Activated naive CD8-positive, alpha-beta T cell (primary cell): ENCODE data around the gene HDC.

Experiments
- H3K27ac Mint-ChIP-seq: one replicate; pipeline ENCODE4 v1.8.0; 2021; ENCODE audit warnings: mixed read lengths
- H3K27me3 Mint-ChIP-seq: one replicate; pipeline ENCODE4 v1.8.0; 2021; ENCODE audit warnings: mixed read lengths
- H3K36me3 Mint-ChIP-seq: one replicate; pipeline ENCODE4 v1.8.0; 2021; ENCODE audit warnings: mixed read lengths
- H3K4me1 Mint-ChIP-seq: one replicate; pipeline ENCODE4 v1.8.0; 2021; ENCODE audit warnings: low read depth, mixed read lengths
- H3K4me3 Mint-ChIP-seq: one replicate; pipeline ENCODE4 v1.8.0; 2021; ENCODE audit warnings: mild to moderate bottlenecking, mixed read lengths
- H3K9me3 Mint-ChIP-seq: one replicate; pipeline ENCODE4 v1.8.0; 2021; ENCODE audit warnings: low read depth, mixed read lengths

Gene HDC

GRCh38 chr15:50262533-50262932, 3.0 kb downstream of the HDC start:
- Mint-ChIP-seq H3K4me3 (peak overlapping the region; percentile 38), H3K36me3 (peaks cover 4% of the 10 kb centered on the region), H3K27me3 (no peaks in the 10 kb centered on the region), H3K4me1 (peaks cover 37% of the 10 kb centered on the region), H3K9me3 (no peaks in the 10 kb centered on the region), H3K27ac (peak overlapping the region; percentile 69)

- Mint-ChIP-seq H3K27me3 (no peaks in the 10 kb centered on the region), H3K36me3 (peaks cover 1% of the 10 kb centered on the region), H3K27ac (peak overlapping the region; percentile 69), H3K4me3 (no peak overlapping the region), H3K9me3 (no peaks in the 10 kb centered on the region), H3K4me1 (peaks cover 38% of the 10 kb centered on the region)
These were observed 3.5 kb downstream of the HDC start for GRCh38 chr15:50261981-50262380.

GRCh38 chr15:50260969-50261496, 4.5 kb downstream of the HDC start:
- peak overlapping the region; percentile 59 for H3K27ac Mint-ChIP-seq
- no peaks in the 10 kb centered on the region for H3K36me3 Mint-ChIP-seq
- no peaks in the 10 kb centered on the region for H3K9me3 Mint-ChIP-seq
- no peaks in the 10 kb centered on the region for H3K27me3 Mint-ChIP-seq
- peaks cover 38% of the 10 kb centered on the region for H3K4me1 Mint-ChIP-seq
- H3K4me3 Mint-ChIP-seq = peak overlapping the region; percentile 48

DNA sequence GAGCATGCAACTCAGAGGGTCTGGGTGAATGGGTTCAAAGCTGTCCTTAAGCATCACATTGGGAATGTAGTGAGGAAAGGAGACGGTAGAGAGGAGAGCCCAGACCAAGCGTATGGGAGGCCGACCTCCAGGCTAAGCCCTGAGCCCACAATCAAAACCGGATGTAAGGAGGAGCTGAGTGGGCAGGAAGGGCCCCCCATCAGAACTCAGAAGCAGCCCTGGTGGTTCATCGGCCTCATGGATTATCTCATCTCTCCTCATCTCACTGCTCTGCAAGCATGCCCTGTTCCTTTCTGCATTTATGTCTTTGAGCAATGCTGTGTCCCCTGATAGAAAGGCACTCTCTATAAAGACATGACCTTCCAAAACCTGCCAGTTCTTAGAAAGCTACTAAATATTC, 6.2 kb downstream of the HDC start:
- Mint-ChIP-seq H3K27ac (peak overlapping the region; percentile 6), H3K4me3 (no peak overlapping the region), H3K4me1 (peaks cover 38% of the 10 kb centered on the region), H3K36me3 (no peaks in the 10 kb centered on the region), H3K27me3 (no peaks in the 10 kb centered on the region), H3K9me3 (no peaks in the 10 kb centered on the region)

DNA sequence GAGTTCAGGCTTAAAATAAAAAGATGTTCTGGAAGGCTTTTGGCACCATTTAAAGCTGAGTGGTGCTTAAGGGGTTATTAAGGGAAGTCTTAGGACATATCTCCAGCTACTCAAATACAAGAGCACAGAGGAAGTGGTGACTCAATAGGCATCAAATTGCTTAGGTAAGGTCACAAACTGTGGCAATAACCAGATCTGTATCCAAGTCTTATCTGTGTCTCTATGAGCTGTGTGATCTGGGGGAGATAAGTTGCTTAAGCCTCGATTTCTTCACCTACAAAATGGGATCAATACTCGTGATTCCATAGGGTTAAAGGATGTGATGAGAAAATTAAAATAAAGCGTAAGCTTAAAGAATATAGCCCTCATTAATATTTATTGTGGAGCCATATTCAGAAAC, 7.6 kb downstream of the HDC start:
- Mint-ChIP-seq H3K27me3 (no peaks in the 10 kb centered on the region), H3K4me1 (peaks cover 31% of the 10 kb centered on the region), H3K36me3 (no peaks in the 10 kb centered on the region), H3K4me3 (no peak overlapping the region), H3K27ac (no peak overlapping the region), H3K9me3 (no peaks in the 10 kb centered on the region)

- Mint-ChIP-seq H3K27me3 (no peaks in the 10 kb centered on the region), H3K4me1 (peaks cover 25% of the 10 kb centered on the region), H3K36me3 (no peaks in the 10 kb centered on the region), H3K4me3 (no peak overlapping the region), H3K27ac (peak overlapping the region; percentile 30), H3K9me3 (no peaks in the 10 kb centered on the region)
These were observed 8.2 kb downstream of the HDC start for GRCh38 chr15:50257332-50257731.

GRCh38 chr15:50256188-50257041, 9.1 kb downstream of the HDC start:
- H3K9me3 Mint-ChIP-seq = no peaks in the 10 kb centered on the region
- H3K27me3 Mint-ChIP-seq = no peaks in the 10 kb centered on the region
- no peak overlapping the region for H3K27ac Mint-ChIP-seq
- no peak overlapping the region for H3K4me3 Mint-ChIP-seq
- peaks cover 18% of the 10 kb centered on the region for H3K4me1 Mint-ChIP-seq
- H3K36me3 Mint-ChIP-seq = no peaks in the 10 kb centered on the region

- no peaks in the 10 kb centered on the region for H3K27me3 Mint-ChIP-seq
- peaks cover 21% of the 10 kb centered on the region for H3K4me1 Mint-ChIP-seq
- H3K9me3 Mint-ChIP-seq = no peaks in the 10 kb centered on the region
- H3K36me3 Mint-ChIP-seq = no peaks in the 10 kb centered on the region
- no peak overlapping the region for H3K4me3 Mint-ChIP-seq
- no peak overlapping the region for H3K27ac Mint-ChIP-seq
These were observed 13.0 kb downstream of the HDC start for GRCh38 chr15:50252556-50252955.

DNA sequence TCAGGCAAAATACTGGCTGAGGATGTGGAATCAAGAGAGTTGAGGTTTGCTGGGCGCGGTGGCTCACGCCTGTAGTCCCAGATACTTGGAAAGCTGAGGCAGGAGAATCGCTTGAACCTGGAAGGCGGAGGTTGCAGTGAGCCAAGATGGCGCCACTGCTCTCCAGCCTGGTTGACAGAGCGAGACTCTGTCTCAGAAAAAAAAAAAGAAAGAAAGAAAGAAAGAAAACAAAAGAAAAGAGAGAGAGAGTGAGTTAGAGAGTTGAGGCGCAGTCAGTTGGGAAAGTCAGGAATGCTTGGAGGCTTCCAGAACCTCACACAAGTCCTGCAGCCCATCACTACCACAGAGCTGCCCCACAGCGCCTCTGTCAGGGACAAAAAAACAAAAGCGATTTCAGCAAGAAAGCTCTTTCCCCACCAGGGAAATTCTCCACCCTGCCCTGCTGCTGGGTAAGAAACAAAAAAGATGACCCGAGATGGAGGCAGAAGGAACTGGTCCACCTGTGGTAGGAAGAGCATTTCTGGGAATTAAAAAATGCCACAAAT, 13.8 kb downstream of the HDC start:
- Mint-ChIP-seq H3K27ac (no peak overlapping the region), H3K4me3 (no peak overlapping the region), H3K36me3 (no peaks in the 10 kb centered on the region), H3K27me3 (no peaks in the 10 kb centered on the region), H3K4me1 (peaks cover 25% of the 10 kb centered on the region), H3K9me3 (no peaks in the 10 kb centered on the region)

DNA sequence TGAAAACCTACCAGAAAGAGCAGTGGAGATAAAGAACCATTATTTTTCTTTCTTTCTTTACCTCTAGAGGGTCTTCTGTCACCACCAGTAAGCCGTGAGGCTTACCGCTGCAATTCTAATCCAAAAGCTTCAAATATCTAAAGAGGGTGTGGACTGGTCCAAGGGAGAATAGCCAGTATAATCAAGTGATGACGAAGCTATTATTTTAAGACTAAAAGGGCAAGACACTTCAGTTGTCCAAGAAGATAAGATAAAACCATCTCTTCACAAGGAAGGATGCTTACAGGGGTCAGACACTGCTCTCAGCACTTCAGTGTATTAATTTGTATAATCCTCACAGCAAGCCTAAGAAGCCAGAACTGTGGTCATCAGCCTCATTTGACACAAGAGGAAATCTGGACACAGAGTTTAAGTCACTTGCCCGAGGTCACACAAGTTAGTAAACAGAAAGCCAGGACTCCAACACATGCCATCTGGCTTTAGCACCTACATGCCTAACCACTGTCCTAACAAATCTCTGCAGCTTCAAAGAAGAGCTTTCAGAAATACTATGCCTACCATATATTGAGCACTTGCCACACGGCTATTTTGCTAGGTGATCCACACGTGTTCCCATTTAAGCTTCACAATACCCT, 14.6 kb downstream of the HDC start:
- Mint-ChIP-seq H3K4me3 (no peak overlapping the region), H3K27me3 (no peaks in the 10 kb centered on the region), H3K36me3 (no peaks in the 10 kb centered on the region), H3K4me1 (peaks cover 28% of the 10 kb centered on the region), H3K9me3 (no peaks in the 10 kb centered on the region), H3K27ac (no peak overlapping the region)

DNA sequence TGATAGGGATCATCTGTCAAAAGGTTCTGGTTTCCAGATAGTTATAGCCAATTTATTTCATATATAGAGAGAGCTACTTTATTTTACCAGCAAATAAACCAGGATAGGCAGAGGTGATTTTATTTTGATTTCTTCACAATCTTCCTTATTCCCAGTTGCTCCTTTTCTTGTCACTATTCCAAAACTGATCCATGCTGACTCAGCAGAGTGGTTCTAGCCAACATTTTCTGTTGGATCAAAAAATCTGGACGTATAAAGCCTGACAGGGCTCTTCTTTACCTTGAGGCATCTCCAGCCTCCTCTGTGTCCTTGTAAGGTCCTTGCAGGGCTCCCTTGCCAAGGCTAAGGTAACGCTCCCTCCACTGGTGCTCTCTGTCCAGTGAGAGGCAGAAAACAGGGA, 15.8 kb downstream of the HDC start:
- peaks cover 28% of the 10 kb centered on the region for H3K4me1 Mint-ChIP-seq
- no peaks in the 10 kb centered on the region for H3K27me3 Mint-ChIP-seq
- no peaks in the 10 kb centered on the region for H3K9me3 Mint-ChIP-seq
- no peaks in the 10 kb centered on the region for H3K36me3 Mint-ChIP-seq
- H3K27ac Mint-ChIP-seq = peak overlapping the region; percentile 96
- H3K4me3 Mint-ChIP-seq = no peak overlapping the region

DNA sequence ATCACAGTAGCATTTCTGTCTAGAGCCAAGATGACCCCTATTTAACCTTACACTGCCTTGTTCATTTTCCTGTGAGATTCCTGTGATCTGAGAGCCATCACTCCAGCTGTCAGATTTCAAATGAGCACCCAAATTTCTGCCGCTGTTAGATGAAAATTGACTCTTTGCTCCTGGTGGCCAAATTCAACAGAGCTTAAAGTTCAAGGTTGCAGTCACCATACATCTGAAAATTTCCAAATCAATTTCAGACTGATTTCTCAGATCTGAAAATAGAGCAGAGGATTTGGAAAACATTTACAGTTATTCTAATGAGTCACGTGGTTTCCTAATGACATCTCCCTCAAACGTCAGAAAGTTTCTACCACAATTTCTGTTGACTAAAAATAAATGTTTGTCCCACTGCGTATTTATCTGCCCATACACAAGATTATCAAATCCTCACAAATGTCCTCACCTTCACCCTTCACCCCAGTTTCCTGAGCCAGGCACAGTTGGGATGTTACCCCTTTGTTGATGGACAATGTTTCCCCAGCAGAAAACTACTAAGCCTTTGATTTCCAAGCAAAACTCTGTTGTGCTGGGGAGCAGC, 16.4 kb downstream of the HDC start:
- peaks cover 28% of the 10 kb centered on the region for H3K4me1 Mint-ChIP-seq
- H3K36me3 Mint-ChIP-seq = no peaks in the 10 kb centered on the region
- H3K27me3 Mint-ChIP-seq = no peaks in the 10 kb centered on the region
- H3K9me3 Mint-ChIP-seq = no peaks in the 10 kb centered on the region
- peak overlapping the region; percentile 96 for H3K27ac Mint-ChIP-seq
- peak overlapping the region; percentile 59 for H3K4me3 Mint-ChIP-seq

DNA sequence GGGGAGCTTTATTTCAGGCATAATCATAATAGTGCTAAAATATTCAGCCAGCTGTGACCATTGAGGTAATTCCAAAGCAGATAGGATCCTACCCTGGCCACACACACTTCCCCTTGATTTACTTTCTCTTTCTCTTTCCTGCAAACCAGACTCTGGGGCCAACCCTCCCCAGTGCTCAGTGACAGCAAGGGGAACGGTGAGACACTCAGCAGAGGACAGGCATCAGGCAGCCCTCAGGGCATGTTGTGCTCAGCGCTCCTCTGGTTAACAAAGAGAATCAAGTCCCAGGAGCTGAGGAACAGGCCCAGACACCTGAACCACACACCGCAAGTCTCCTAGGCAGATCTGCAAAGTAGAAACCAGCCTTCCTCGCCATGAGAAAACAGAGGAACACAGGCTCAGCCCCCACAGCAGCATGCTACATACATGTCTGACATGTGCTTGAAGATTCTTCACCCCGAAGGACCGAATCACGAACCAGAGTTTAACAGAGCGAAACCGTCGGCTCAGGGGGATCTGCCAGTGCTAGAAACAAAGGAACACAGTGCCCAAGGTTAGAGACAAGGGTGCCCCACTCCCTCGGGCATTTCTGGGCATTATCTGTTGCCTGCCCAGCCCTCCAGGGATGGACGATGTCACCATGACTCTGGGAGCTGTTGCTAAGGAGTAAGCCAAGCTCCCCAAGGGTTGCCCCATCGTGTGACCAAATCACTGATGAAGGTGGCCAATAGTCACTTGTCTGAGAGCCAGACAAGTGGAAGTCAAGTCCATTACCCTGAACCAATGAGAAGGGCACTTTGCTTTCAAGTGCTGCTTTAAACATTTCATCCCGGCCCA, 17.5 kb downstream of the HDC start:
- Mint-ChIP-seq H3K4me1 (peaks cover 28% of the 10 kb centered on the region), H3K27me3 (no peaks in the 10 kb centered on the region), H3K4me3 (peak overlapping the region; percentile 68), H3K9me3 (no peaks in the 10 kb centered on the region), H3K27ac (peak overlapping the region; percentile 96), H3K36me3 (no peaks in the 10 kb centered on the region)

DNA sequence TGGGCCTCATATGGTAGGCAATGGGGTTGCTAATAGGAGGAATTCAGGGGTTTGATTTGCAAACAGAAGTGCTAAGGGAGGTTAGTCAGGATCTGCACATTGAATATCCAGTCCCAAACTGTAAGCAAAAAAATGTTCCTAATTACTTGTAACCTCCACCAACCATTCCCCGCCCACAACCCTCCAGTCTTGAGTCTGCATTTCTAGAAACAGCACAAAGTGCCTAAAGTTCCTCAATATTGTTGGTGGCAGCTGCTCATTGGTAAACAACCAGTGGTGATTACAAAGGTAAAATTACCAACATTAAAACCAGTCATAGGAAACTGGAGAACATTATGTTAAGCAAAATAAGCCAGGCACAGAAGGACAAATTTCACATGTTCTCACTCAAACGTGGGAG, 18.9 kb downstream of the HDC start:
- no peak overlapping the region for H3K27ac Mint-ChIP-seq
- H3K4me1 Mint-ChIP-seq = peaks cover 28% of the 10 kb centered on the region
- H3K9me3 Mint-ChIP-seq = no peaks in the 10 kb centered on the region
- H3K36me3 Mint-ChIP-seq = no peaks in the 10 kb centered on the region
- H3K27me3 Mint-ChIP-seq = no peaks in the 10 kb centered on the region
- H3K4me3 Mint-ChIP-seq = no peak overlapping the region
